ENCODE data around the gene DYNC2LI1.

Gene DYNC2LI1

GRCh38 chr2:43853141-43854081 lies 79.6 kb downstream of the DYNC2LI1 start:
- peaks cover 2% of the 10 kb centered on the region for H3K4me1 ChIP-seq
- no peaks in the 10 kb centered on the region for H3K27me3 ChIP-seq
- TF ChIP-seq Cebpa-rat (IDR thresholded peaks at IDR 0.05), result no peak

GRCh38 chr2:43854671-43855070 lies 80.8 kb downstream of the DYNC2LI1 start:
- no peak overlapping the region for H3K9ac ChIP-seq
- no peaks in the 10 kb centered on the region for H3K36me3 ChIP-seq
- H4K20me1 ChIP-seq, result no peaks in the 10 kb centered on the region
- no peaks in the 10 kb centered on the region for H3K27me3 ChIP-seq
- no peaks in the 10 kb centered on the region for H3K4me1 ChIP-seq
- TF ChIP-seq Cebpa-rat (IDR thresholded peaks at IDR 0.05), result no peak
- no peak overlapping the region for H3K4me3 ChIP-seq
- no peak overlapping the region for H3K27ac ChIP-seq
- no peak overlapping the region for H3K4me2 ChIP-seq
- no peaks in the 10 kb centered on the region for H3K9me3 ChIP-seq

More at GRCh38 chr2:43853141-43854081, 79.6 kb downstream of the DYNC2LI1 start:
- H3K4me2 ChIP-seq, result no peak overlapping the region
- H3K4me3 ChIP-seq, result no peak overlapping the region
- H3K9ac ChIP-seq, result no peak overlapping the region
- H3K27ac ChIP-seq, result no peak overlapping the region
- no peaks in the 10 kb centered on the region for H3K36me3 ChIP-seq
- no peaks in the 10 kb centered on the region for H3K9me3 ChIP-seq
- H4K20me1 ChIP-seq, result no peaks in the 10 kb centered on the region

GRCh38 chr2:43855292-43855691 lies 81.5 kb downstream of the DYNC2LI1 start:
- H3K4me1 ChIP-seq, result no peaks in the 10 kb centered on the region
- H3K27me3 ChIP-seq, result no peaks in the 10 kb centered on the region
- H3K4me2 ChIP-seq, result no peak overlapping the region
- H3K36me3 ChIP-seq, result no peaks in the 10 kb centered on the region
- no peaks in the 10 kb centered on the region for H4K20me1 ChIP-seq
- H3K9ac ChIP-seq, result no peak overlapping the region
- H3K9me3 ChIP-seq, result no peaks in the 10 kb centered on the region
- H3K4me3 ChIP-seq, result no peak overlapping the region
- no peak for TF ChIP-seq Cebpa-rat (IDR thresholded peaks at IDR 0.05)
- no peak overlapping the region for H3K27ac ChIP-seq

Measured in BLaER1 (cell line).